Activated CD4-positive, alpha-beta T cell treated with anti-CD3 and anti-CD28 coated beads, Interleukin-2, amount 10 ng/mL, durations not matched to agents 24 days and 14 days (primary cell): Measurements from ENCODE around the gene HOXD13. TPM values are rescaled to one million over a fixed set of nuclear protein-coding genes. Genes with fewer than 3 reads are reported as not detected.
A peak's percentile ranks its signal among the peaks of the same experiment; 100 is the strongest.

Experiments
- DNase-seq: peaks from one replicate; pipeline ENCODE4 v3.0.0; 2022
- H3K27ac Mint-ChIP-seq: one replicate; pipeline ENCODE4 v1.8.0; 2022; ENCODE audit warnings: mild to moderate bottlenecking, mixed read lengths
- H3K27me3 Mint-ChIP-seq: one replicate; pipeline ENCODE4 v1.8.0; 2022; ENCODE audit warnings: mixed read lengths
- H3K36me3 Mint-ChIP-seq: one replicate; pipeline ENCODE4 v1.8.0; 2022; ENCODE audit warnings: low read depth, mild to moderate bottlenecking, mixed read lengths
- H3K4me1 Mint-ChIP-seq: one replicate; pipeline ENCODE4 v1.8.0; 2021; ENCODE audit warnings: mixed read lengths
- H3K4me3 Mint-ChIP-seq: one replicate; pipeline ENCODE4 v1.8.0; 2022; ENCODE audit warnings: mild to moderate bottlenecking, moderate library complexity, mixed read lengths
- H3K9me3 Mint-ChIP-seq: one replicate; pipeline ENCODE4 v1.8.0; 2021; ENCODE audit warnings: mixed read lengths
- intact Hi-C: fragments of 100-400 bp; cut with micrococcal nuclease; formaldehyde crosslinking; loops from one replicate; pipeline ENCODE4 v1.15.1; 2023
- total RNA-seq: library from RNA; stranded (reverse); gene quantifications from 2 replicates; pipeline ENCODE4 v1.2.3, GENCODE V29; 2022

HOXD13 gene
- not detected in 2 replicates for total RNA-seq

GRCh38 chr2:176092270-176093144, at the start of gene HOXD13:
Gene HOXD13, plus strand, starts transcription at chr2:176092721. Its CDS starts 170 bp downstream, at chr2:176092891.
- intact Hi-C loops, result no loop called here
- peak within 1 kb of the TSS; percentile 1 for H3K4me3 Mint-ChIP-seq
- peaks cover 88% of the 10 kb centered on the region for H3K27me3 Mint-ChIP-seq
- H3K27ac Mint-ChIP-seq, result peak within 1 kb of the TSS; percentile 79
- peaks cover 14% of the 10 kb centered on the region for H3K4me1 Mint-ChIP-seq
- peaks cover 4% of the 10 kb centered on the region for H3K9me3 Mint-ChIP-seq
- peak; percentile 60 for DNase-seq
- H3K36me3 Mint-ChIP-seq, result peaks cover 3% of the 10 kb centered on the region

DNA sequence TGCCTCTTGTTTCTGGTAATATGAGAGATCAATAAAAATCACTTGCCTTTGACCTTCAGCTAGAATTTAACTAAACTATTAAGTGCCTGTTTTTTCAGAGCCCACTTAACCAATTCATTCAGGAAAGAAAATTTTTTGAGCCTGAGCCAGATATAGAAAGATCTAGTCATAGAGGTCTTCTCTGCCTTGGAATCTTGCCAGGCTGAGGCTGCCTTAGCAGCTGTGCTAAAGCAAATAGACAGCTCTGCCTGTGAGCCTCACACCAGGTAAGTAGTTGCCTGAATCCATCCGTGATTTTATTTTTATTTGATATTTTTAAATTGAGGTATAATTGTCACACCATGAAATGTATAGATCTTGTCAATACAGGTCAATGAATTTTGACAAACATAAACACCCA, 36.1 kb upstream of the HOXD13 start:
- Mint-ChIP-seq H3K4me3 (no peak overlapping the region), H3K9me3 (no peaks in the 10 kb centered on the region), H3K4me1 (no peaks in the 10 kb centered on the region), H3K27ac (no peak overlapping the region), H3K27me3 (peaks cover 33% of the 10 kb centered on the region), H3K36me3 (no peaks in the 10 kb centered on the region)
- DNase-seq, result no peak
- intact Hi-C loops, result no loop called here

GRCh38 chr2:176063958-176064357, 28.6 kb upstream of the HOXD13 start:
- no peak for DNase-seq
- H3K27ac Mint-ChIP-seq, result no peak overlapping the region
- H3K27me3 Mint-ChIP-seq, result peaks cover 61% of the 10 kb centered on the region
- H3K4me3 Mint-ChIP-seq, result no peak overlapping the region
- no peaks in the 10 kb centered on the region for H3K36me3 Mint-ChIP-seq
- intact Hi-C loops, result loop anchor here (10.0 kb wide), 1 partner anchor 699 kb away; no protein-coding TSS in a partner anchor
- peaks cover 4% of the 10 kb centered on the region for H3K9me3 Mint-ChIP-seq
- H3K4me1 Mint-ChIP-seq, result peaks cover 4% of the 10 kb centered on the region

DNA sequence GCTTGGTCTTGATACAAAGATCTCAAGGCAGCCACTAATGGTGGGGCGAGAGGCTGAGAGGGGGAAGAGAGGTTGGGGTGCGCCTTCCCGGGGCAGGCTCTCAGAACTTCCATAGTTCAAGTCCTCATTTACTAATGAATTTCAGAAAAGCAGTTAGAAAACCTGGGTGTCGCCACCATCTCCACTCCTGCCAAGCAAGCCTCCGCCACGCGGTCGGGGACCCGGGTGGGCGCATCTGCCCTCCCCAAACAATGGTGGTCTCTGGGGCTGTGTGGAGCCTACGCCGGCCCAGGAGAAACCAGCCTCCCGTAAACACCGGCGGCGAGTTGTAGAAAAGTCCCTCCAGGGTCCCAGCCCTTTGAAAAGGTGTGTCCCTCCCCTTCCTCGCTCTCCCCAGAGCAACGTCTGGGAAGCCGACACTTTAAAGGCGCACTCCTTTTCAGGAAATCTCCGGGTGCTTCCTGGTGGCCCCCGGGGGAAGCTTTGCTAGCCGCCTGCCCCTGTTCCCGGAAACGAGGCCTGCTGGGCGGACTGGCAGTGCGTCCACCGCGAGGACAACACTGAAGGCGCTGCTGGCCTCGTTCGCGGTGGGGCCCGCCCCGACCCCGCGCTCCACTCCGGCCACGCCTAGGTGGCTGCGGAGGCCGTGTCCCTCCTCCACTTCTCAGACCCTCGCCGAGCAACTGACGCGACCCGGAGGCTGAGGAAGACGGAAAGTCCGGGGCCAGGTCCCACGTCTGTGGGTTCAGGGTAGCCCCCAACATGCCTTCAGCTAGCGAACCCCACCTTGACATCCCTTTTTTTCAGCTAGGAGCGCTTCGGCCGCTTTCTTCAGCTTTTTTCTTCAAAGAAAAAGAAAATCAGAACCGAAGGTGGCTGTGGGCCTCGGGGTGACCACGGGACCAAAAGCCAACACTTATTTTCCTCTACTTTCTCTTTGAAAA, 25.6 kb upstream of the HOXD13 start:
- H3K27ac Mint-ChIP-seq, result no peak overlapping the region
- peaks cover 4% of the 10 kb centered on the region for H3K9me3 Mint-ChIP-seq
- H3K27me3 Mint-ChIP-seq, result peaks cover 76% of the 10 kb centered on the region
- intact Hi-C loops, result loop anchor here (10.0 kb wide), 1 partner anchor 702 kb away; no protein-coding TSS in a partner anchor
- H3K4me3 Mint-ChIP-seq, result no peak overlapping the region
- H3K36me3 Mint-ChIP-seq, result no peaks in the 10 kb centered on the region
- peaks cover 4% of the 10 kb centered on the region for H3K4me1 Mint-ChIP-seq
- no peak for DNase-seq

DNA sequence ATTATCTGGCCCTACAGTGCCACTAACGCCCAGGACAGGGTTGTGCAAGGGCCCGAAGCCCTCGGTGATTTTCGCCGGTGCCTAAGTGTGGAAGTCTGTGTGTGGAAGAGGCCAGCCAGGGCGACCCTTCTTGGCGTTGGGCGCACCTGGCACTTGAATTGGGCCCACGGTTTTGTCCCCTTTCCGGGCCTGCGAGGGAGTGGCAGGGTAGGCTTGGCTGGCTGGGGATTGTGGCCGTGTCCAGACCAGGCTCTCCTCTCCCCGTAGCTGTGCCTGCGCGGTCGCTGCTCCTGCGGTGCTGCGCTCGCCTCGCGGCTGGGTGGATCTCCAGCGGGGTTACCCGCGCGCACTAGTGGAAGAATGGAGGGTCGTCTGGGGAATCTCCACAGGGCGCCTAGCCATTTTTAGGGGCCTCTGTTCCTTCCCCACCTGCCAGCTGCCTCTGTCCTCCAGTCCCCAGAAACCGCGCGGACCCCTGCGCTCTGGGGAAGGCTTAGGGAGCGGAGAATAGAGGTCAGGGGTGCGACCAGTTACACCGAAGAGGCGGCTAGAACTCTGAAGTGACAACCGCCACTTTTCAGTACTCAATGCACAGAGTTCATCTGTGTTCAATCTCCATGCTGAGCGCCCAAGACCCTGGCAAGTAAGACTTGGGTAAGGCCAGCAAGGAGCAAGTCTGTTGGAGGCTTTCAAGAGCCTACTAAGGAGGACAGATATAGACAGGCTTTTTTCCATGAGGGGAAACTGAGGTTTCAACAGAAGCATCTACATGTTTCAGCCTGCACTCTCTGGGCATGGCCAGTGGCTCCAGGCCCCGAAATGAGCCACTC, 24.7 kb upstream of the HOXD13 start:
- Mint-ChIP-seq H3K27ac (no peak overlapping the region), H3K4me1 (peaks cover 4% of the 10 kb centered on the region), H3K9me3 (peaks cover 7% of the 10 kb centered on the region), H3K27me3 (peaks cover 77% of the 10 kb centered on the region), H3K36me3 (no peaks in the 10 kb centered on the region), H3K4me3 (no peak overlapping the region)
- intact Hi-C loops, result loop anchor here (10.0 kb wide), 1 partner anchor 703 kb away; no protein-coding TSS in a partner anchor
- no peak for DNase-seq

DNA sequence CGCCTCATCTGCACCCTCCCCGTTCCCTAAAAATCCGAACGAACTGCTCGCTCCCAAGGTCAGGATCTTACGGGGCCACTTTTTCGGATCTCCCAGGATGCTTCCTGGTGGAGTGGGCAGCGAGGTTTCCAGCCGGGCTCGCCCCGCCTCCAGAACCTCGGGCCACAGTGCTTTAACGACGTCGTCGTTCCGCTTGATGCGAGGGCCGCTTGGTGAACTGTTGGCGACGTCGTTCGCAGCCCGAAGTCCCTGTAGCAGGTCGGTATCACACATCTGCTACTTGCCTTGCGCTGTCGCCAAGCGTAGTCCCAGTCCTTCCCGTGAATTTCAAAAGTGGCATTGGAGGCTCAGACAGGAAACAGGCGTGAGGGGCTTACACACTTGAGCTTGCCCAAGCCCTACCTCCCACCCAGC, 24.1 kb upstream of the HOXD13 start:
- Mint-ChIP-seq H3K36me3 (no peaks in the 10 kb centered on the region), H3K27ac (no peak overlapping the region), H3K9me3 (peaks cover 7% of the 10 kb centered on the region), H3K27me3 (peaks cover 81% of the 10 kb centered on the region), H3K4me3 (no peak overlapping the region), H3K4me1 (peaks cover 4% of the 10 kb centered on the region)
- no peak for DNase-seq
- intact Hi-C loops, result loop anchor here (10.0 kb wide), 1 partner anchor 704 kb away; no protein-coding TSS in a partner anchor

GRCh38 chr2:176071330-176072291, 20.9 kb upstream of the HOXD13 start:
- Mint-ChIP-seq H3K36me3 (no peaks in the 10 kb centered on the region), H3K4me3 (no peak overlapping the region), H3K27ac (no peak overlapping the region), H3K4me1 (peaks cover 4% of the 10 kb centered on the region), H3K27me3 (peaks cover 84% of the 10 kb centered on the region), H3K9me3 (peaks cover 7% of the 10 kb centered on the region)
- intact Hi-C loops, result no loop called here
- DNase-seq, result no peak

- peaks cover 85% of the 10 kb centered on the region for H3K27me3 Mint-ChIP-seq
- no peak for DNase-seq
- peaks cover 4% of the 10 kb centered on the region for H3K4me1 Mint-ChIP-seq
- no peak overlapping the region for H3K27ac Mint-ChIP-seq
- H3K9me3 Mint-ChIP-seq, result peaks cover 7% of the 10 kb centered on the region
- H3K4me3 Mint-ChIP-seq, result no peak overlapping the region
- intact Hi-C loops, result no loop called here
- no peaks in the 10 kb centered on the region for H3K36me3 Mint-ChIP-seq
Measured at GRCh38 chr2:176072292-176072669, 20.2 kb upstream of the HOXD13 start.

DNA sequence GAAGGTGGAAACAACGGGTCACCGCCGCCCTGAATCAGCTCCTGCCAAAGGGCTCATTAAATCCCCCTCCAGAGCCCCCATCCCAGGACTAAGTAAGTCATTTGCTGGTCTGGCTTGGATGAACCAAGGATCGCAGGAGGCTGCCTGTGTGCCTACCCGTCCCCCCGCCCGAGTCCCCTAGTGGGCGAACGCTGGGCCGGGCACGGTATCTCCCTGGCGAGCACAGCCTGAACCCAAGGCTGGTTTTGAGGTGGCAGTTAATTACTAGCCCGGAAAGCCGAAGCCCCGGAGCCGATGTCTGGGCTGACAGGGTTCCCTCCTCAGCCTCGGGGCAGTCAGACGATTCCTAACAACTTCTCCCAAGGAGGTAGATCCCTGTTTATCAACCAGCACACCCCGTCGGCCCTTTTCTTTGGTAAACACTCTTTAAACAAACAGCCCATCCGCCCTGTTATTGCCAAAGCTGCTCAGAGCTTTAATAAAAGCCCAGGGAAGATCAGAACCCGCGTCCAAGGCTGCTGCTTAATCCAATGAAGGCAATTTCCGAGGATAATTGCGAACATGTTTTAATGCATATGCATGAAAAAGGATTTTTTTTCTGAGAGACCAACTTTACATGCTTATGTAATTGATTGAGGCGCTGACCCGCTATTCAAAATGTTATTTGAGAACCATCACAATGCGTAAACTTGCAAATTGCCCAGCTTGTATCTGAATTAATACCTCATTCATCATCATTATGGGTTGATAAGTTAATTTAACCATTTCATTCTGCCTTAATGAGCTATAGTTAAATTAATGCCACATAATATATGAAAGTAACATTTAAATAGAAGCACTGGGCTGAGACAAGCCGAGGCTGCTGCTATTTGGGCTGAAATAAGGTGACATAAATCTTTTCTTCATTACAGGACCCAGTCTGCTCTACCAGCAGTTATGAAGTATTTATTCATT, 19.3 kb upstream of the HOXD13 start:
- peaks cover 8% of the 10 kb centered on the region for H3K9me3 Mint-ChIP-seq
- H3K4me1 Mint-ChIP-seq, result peaks cover 4% of the 10 kb centered on the region
- H3K27me3 Mint-ChIP-seq, result peaks cover 82% of the 10 kb centered on the region
- intact Hi-C loops, result no loop called here
- DNase-seq, result no peak
- no peaks in the 10 kb centered on the region for H3K36me3 Mint-ChIP-seq
- no peak overlapping the region for H3K4me3 Mint-ChIP-seq
- no peak overlapping the region for H3K27ac Mint-ChIP-seq

DNA sequence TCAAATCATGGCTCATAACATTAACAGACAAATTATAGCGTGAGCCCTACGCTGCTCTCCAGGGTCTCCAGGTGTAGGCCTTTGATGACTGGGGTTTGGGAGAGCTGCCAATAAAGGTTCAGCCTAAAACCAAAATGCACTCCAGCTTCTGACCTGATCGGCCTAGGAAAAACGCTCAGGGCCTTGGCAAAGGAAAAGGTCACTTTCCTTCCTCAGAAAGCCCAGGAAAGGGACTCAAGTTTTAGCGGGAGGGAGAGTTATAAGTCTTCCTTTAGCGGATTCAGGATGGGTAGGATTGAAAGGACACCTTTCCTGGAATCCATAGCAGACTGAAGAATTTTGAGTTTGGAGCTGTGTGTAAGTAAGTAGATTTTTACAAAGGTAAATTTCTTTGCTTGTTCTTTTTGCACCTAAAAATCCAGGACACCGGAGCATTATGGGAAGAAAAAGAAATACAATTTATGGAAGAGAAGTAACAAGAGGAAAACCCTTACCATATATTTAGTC, 17.5 kb upstream of the HOXD13 start:
- Mint-ChIP-seq H3K27me3 (peaks cover 79% of the 10 kb centered on the region), H3K36me3 (peaks cover 5% of the 10 kb centered on the region), H3K4me1 (peaks cover 7% of the 10 kb centered on the region), H3K4me3 (no peak overlapping the region), H3K27ac (no peak overlapping the region), H3K9me3 (peaks cover 16% of the 10 kb centered on the region)
- intact Hi-C loops, result no loop called here
- no peak for DNase-seq

DNA sequence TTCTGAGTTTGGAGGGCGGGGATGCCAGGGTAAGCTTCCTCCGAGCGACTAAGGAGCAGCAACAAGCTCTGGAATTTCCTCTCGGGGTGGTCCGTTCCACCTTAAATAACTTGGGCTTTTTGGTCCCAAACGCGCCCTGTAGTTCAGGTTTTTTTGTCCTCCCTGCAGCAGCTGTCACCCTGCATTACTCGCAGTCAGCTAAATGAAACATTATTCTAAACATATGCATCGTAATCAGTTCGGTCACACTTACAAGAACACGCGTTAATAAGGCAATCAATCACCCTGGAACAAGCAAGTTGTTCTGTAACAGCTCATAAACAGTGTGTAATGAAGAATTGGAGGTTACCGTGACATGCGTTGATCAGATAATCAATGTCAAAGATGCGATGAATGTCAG, 17.0 kb upstream of the HOXD13 start:
- Mint-ChIP-seq H3K36me3 (peaks cover 5% of the 10 kb centered on the region), H3K4me3 (no peak overlapping the region), H3K27ac (no peak overlapping the region), H3K9me3 (peaks cover 16% of the 10 kb centered on the region), H3K4me1 (peaks cover 7% of the 10 kb centered on the region), H3K27me3 (peaks cover 74% of the 10 kb centered on the region)
- intact Hi-C loops, result no loop called here
- no peak for DNase-seq
